ENCODE data around the gene SNRK.

Gene SNRK

GRCh38 chr3:43244694-43245093, 41.6 kb upstream of the SNRK start:
- H3K4me2 ChIP-seq (ENCODE audit: low read length): no peak overlapping the region
- no peak overlapping the region for H3K4me3 ChIP-seq (ENCODE audit: low read depth, low read length)
- no peaks in the 10 kb centered on the region for H3K79me2 ChIP-seq
- no peak overlapping the region for H3K9ac ChIP-seq
- TF ChIP-seq CTCF (IDR thresholded peaks at IDR 0.05): no peak
- H3K4me1 ChIP-seq: no peaks in the 10 kb centered on the region
- no peaks in the 10 kb centered on the region for H3K36me3 ChIP-seq (ENCODE audit: control insufficient read depth, insufficient read depth, low read length)
- H3K9me3 ChIP-seq (ENCODE audit: control insufficient read depth, low read length): no peaks in the 10 kb centered on the region
- H2AFZ ChIP-seq: no peak overlapping the region
- no peak overlapping the region for H3K27ac ChIP-seq
- no peaks in the 10 kb centered on the region for H3K27me3 ChIP-seq (ENCODE audit: control insufficient read depth, insufficient read depth, low read length)

DNA sequence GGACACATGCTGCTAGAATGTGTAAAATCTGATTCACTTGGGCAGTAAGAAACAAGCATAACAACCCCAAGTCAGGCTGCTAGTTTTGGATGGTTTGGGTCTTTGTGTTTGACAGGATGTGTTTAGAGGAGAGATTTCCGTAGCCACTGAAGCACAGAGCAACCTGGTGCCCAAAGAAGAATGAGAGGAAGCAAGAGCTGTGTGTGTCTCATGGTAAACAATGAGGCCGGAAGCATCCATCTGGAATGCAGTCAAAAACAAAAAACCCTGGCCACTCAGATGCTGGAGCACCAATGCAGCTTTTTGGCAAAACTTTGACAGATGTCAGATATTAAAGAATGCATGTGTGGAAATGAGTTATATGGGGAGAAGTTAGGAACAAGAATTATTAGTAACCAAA, 39.4 kb upstream of the SNRK start:
- Histone ChIP-seq H3K4me2 (ENCODE audit: low read length) (no peak overlapping the region), H3K36me3 (ENCODE audit: control insufficient read depth, insufficient read depth, low read length) (no peaks in the 10 kb centered on the region), H3K27ac (no peak overlapping the region), H3K9me3 (ENCODE audit: control insufficient read depth, low read length) (no peaks in the 10 kb centered on the region), H3K79me2 (no peaks in the 10 kb centered on the region), H3K4me3 (ENCODE audit: low read depth, low read length) (no peak overlapping the region), H3K27me3 (ENCODE audit: control insufficient read depth, insufficient read depth, low read length) (no peaks in the 10 kb centered on the region), H3K4me1 (no peaks in the 10 kb centered on the region), H2AFZ (no peak overlapping the region), H3K9ac (no peak overlapping the region)
- TF ChIP-seq CTCF (IDR thresholded peaks at IDR 0.05): no peak

DNA sequence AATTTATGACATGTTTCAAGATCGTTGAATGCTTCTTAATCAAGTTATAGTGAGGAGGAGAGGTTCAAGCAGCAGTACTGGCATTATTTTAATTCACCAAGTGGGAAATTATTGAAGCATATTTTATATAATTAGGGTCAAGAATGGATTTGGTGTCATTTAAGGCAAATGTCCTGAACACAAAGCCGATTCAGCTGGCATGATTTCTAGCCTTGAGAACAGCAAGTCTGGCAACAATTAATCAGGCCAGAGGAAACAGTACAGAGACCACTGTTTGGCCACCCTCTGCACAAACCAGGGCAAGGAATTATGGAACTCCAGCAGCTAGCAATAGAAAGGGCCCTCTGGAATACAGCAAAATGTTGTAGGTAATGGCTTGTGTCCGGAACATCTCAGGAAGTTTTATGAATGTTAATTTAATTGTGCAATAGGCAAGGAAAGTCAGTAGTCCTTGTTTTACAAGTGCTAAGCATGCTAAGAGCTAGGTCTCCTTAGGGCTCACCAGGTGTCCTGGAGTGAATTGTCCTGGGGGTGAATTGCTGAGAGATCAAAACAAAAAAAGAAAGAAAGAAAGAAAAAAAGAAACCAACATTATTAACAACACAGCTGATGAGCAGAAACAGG, 38.7 kb upstream of the SNRK start:
- no peaks in the 10 kb centered on the region for H3K27me3 ChIP-seq (ENCODE audit: control insufficient read depth, insufficient read depth, low read length)
- no peaks in the 10 kb centered on the region for H3K79me2 ChIP-seq
- no peak overlapping the region for H2AFZ ChIP-seq
- H3K4me3 ChIP-seq (ENCODE audit: low read depth, low read length): no peak overlapping the region
- no peaks in the 10 kb centered on the region for H3K9me3 ChIP-seq (ENCODE audit: control insufficient read depth, low read length)
- no peak for TF ChIP-seq CTCF (IDR thresholded peaks at IDR 0.05)
- H3K4me1 ChIP-seq: no peaks in the 10 kb centered on the region
- no peaks in the 10 kb centered on the region for H3K36me3 ChIP-seq (ENCODE audit: control insufficient read depth, insufficient read depth, low read length)
- H3K4me2 ChIP-seq (ENCODE audit: low read length): no peak overlapping the region
- H3K9ac ChIP-seq: no peak overlapping the region
- no peak overlapping the region for H3K27ac ChIP-seq

- H3K79me2 ChIP-seq: no peaks in the 10 kb centered on the region
- no peak overlapping the region for H2AFZ ChIP-seq
- no peak overlapping the region for H3K27ac ChIP-seq
- H3K9me3 ChIP-seq (ENCODE audit: control insufficient read depth, low read length): no peaks in the 10 kb centered on the region
- no peaks in the 10 kb centered on the region for H3K36me3 ChIP-seq (ENCODE audit: control insufficient read depth, insufficient read depth, low read length)
- no peaks in the 10 kb centered on the region for H3K4me1 ChIP-seq
- no peak overlapping the region for H3K9ac ChIP-seq
- H3K4me2 ChIP-seq (ENCODE audit: low read length): no peak overlapping the region
- no peak for TF ChIP-seq CTCF (IDR thresholded peaks at IDR 0.05)
- no peaks in the 10 kb centered on the region for H3K27me3 ChIP-seq (ENCODE audit: control insufficient read depth, insufficient read depth, low read length)
- no peak overlapping the region for H3K4me3 ChIP-seq (ENCODE audit: low read depth, low read length)
Observed at GRCh38 chr3:43248185-43248583, 38.2 kb upstream of the SNRK start.

DNA sequence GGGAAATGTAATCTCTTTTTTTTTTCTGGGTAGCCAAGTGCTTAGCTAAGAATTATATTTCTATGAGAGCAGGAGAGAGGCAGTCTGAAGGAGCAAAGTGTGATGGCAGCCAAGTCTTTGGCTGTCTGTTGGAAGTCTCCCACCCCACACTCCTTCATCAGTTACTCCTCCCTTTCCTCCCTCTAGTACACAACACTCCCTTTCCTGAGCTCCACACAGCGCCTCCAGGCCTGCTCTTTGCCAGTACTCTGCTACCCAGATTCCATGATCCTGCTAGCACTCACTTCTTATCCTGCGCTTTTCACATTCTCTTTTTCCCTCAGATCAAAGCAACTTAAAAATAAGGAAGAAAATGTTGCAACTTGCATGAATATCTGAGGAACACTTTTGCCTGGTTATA, 37.4 kb upstream of the SNRK start:
- Histone ChIP-seq H3K27me3 (ENCODE audit: control insufficient read depth, insufficient read depth, low read length) (no peaks in the 10 kb centered on the region), H3K27ac (no peak overlapping the region), H3K36me3 (ENCODE audit: control insufficient read depth, insufficient read depth, low read length) (no peaks in the 10 kb centered on the region), H3K4me3 (ENCODE audit: low read depth, low read length) (no peak overlapping the region), H3K9me3 (ENCODE audit: control insufficient read depth, low read length) (no peaks in the 10 kb centered on the region), H3K4me1 (no peaks in the 10 kb centered on the region), H3K9ac (no peak overlapping the region), H3K79me2 (no peaks in the 10 kb centered on the region), H3K4me2 (ENCODE audit: low read length) (no peak overlapping the region), H2AFZ (no peak overlapping the region)
- no peak for TF ChIP-seq CTCF (IDR thresholded peaks at IDR 0.05)

All from parathyroid adenoma (tissue), 2 donors.